WTC11 (cell line): ENCODE measurements around the gene CDKN2AIPNL. TPM values are rescaled to one million over a fixed set of nuclear protein-coding genes. Genes with fewer than 3 reads are reported as not detected.

ENCODE experiments used
- ATF3 ChIP-seq: sonication (generic); formaldehyde crosslinking; conservative IDR thresholded peaks from 2 replicates; pipeline ENCODE4 v1.8.1; 2022; ENCODE audit warnings: mild to moderate bottlenecking, missing genetic modification reagents
- CREM ChIP-seq: sonication (generic); formaldehyde crosslinking; IDR thresholded peaks from 2 replicates; pipeline ENCODE4 v1.8.1; 2022; ENCODE audit warnings: mild to moderate bottlenecking, missing genetic modification reagents, moderate library complexity
- ELF4 ChIP-seq: sonication (generic); formaldehyde crosslinking; IDR thresholded peaks from 2 replicates; pipeline ENCODE4 v1.8.1; 2022; ENCODE audit warnings: low read depth, mild to moderate bottlenecking, moderate library complexity, missing genetic modification reagents
- ERG ChIP-seq: fragments of 250-450 bp; sonication (Bioruptor Pico); IDR thresholded peaks from 2 replicates; pipeline ENCODE4 v1.8.0; 2021; ENCODE audit warnings: mild to moderate bottlenecking
- GTF2I ChIP-seq: fragments of 250-450 bp; sonication (Bioruptor Pico); conservative IDR thresholded peaks from 2 replicates; pipeline ENCODE4 v1.4.0; 2021; ENCODE audit warnings: mild to moderate bottlenecking
- HMGA2 ChIP-seq: fragments of 250-450 bp; sonication (Bioruptor Pico); IDR thresholded peaks from 2 replicates; pipeline ENCODE4 v1.4.0; 2021; ENCODE audit warnings: mild to moderate bottlenecking, moderate library complexity
- KAT7 ChIP-seq: sonication (generic); formaldehyde crosslinking; IDR thresholded peaks from 2 replicates; pipeline ENCODE4 v1.8.1; 2023; ENCODE audit warnings: missing genetic modification reagents, mild to moderate bottlenecking, borderline replicate concordance
- NFYB ChIP-seq: sonication (generic); formaldehyde crosslinking; conservative IDR thresholded peaks from 2 replicates; pipeline ENCODE4 v1.8.0; 2022; ENCODE audit warnings: low read depth, missing genetic modification reagents
- NR1H2 ChIP-seq: sonication (generic); formaldehyde crosslinking; IDR thresholded peaks from 2 replicates; pipeline ENCODE4 v1.9.0; 2021; ENCODE audit warnings: mild to moderate bottlenecking, moderate library complexity, missing genetic modification reagents
- NR2C2 ChIP-seq: sonication (generic); formaldehyde crosslinking; IDR thresholded peaks from 2 replicates; pipeline ENCODE4 v1.8.0; 2022; ENCODE audit warnings: mild to moderate bottlenecking, missing genetic modification reagents
- PRDM15 ChIP-seq: sonication (generic); formaldehyde crosslinking; IDR thresholded peaks from 2 replicates; pipeline ENCODE4 v1.8.0; 2022; ENCODE audit warnings: missing genetic modification reagents
- PREB ChIP-seq: sonication (generic); formaldehyde crosslinking; IDR thresholded peaks from 2 replicates; pipeline ENCODE4 v1.8.1; 2022; ENCODE audit warnings: mild to moderate bottlenecking, missing genetic modification reagents, moderate library complexity, borderline replicate concordance
- RORB ChIP-seq: fragments of 250-450 bp; sonication (Bioruptor Pico); IDR thresholded peaks from 2 replicates; pipeline ENCODE4 v1.9.0; 2021; ENCODE audit warnings: mild to moderate bottlenecking
- SMAD3 ChIP-seq: sonication (generic); formaldehyde crosslinking; IDR thresholded peaks from 2 replicates; pipeline ENCODE4 v1.8.0; 2022; ENCODE audit warnings: missing genetic modification reagents, mild to moderate bottlenecking, borderline replicate concordance
- SMAD4 ChIP-seq: sonication (generic); formaldehyde crosslinking; IDR thresholded peaks from 2 replicates; pipeline ENCODE4 v1.8.0; 2022; ENCODE audit warnings: mild to moderate bottlenecking, missing genetic modification reagents
- TEAD4 ChIP-seq: sonication (generic); formaldehyde crosslinking; IDR thresholded peaks from 2 replicates; pipeline ENCODE4 v1.8.0; 2022; ENCODE audit warnings: mild to moderate bottlenecking, missing genetic modification reagents
- ZNF121 ChIP-seq: sonication (generic); formaldehyde crosslinking; IDR thresholded peaks from 2 replicates; pipeline ENCODE4 v1.8.0; 2023; ENCODE audit warnings: missing genetic modification reagents
- ZNF138 ChIP-seq: sonication (generic); formaldehyde crosslinking; conservative IDR thresholded peaks from 2 replicates; pipeline ENCODE4 v1.8.1; 2022; ENCODE audit warnings: mild to moderate bottlenecking, moderate library complexity, missing genetic modification reagents
- ZNF219 ChIP-seq: sonication (generic); formaldehyde crosslinking; IDR thresholded peaks from 2 replicates; pipeline ENCODE4 v1.8.0; 2023; ENCODE audit warnings: missing genetic modification reagents, mild to moderate bottlenecking, borderline replicate concordance
- ZNF512 ChIP-seq: sonication (generic); formaldehyde crosslinking; IDR thresholded peaks from 2 replicates; pipeline ENCODE4 v1.8.1; 2022; ENCODE audit warnings: missing genetic modification reagents, borderline replicate concordance
- ZNF671 ChIP-seq: fragments of 250-450 bp; sonication (Bioruptor Pico); IDR thresholded peaks from 2 replicates; pipeline ENCODE4 v1.8.0; 2021; ENCODE audit warnings: mild to moderate bottlenecking
- total RNA-seq: library from RNA; stranded (reverse); gene quantifications from 3 replicates; pipeline ENCODE4 v1.2.3, GENCODE V29; 2021
- TF ChIP-seq, protein P1 (sequence below): sonication (generic); formaldehyde crosslinking; IDR thresholded peaks from 2 replicates; pipeline ENCODE4 v1.8.0; 2022; ENCODE audit warnings: mild to moderate bottlenecking, missing genetic modification reagents
- TF ChIP-seq, protein P2 (sequence below): sonication (generic); formaldehyde crosslinking; conservative IDR thresholded peaks from 2 replicates; pipeline ENCODE4 v1.8.1; 2023; ENCODE audit warnings: mild to moderate bottlenecking, low read depth, missing genetic modification reagents, moderate library complexity
- TF ChIP-seq, protein P3 (sequence below): fragments of 250-450 bp; sonication (Bioruptor Pico); IDR thresholded peaks from 2 replicates; pipeline ENCODE4 v1.9.0; 2021; ENCODE audit warnings: mild to moderate bottlenecking, borderline replicate concordance

The CDKN2AIPNL gene
- total RNA-seq, 1 experiment from 2014 or later = 54.3 TPM

DNA sequence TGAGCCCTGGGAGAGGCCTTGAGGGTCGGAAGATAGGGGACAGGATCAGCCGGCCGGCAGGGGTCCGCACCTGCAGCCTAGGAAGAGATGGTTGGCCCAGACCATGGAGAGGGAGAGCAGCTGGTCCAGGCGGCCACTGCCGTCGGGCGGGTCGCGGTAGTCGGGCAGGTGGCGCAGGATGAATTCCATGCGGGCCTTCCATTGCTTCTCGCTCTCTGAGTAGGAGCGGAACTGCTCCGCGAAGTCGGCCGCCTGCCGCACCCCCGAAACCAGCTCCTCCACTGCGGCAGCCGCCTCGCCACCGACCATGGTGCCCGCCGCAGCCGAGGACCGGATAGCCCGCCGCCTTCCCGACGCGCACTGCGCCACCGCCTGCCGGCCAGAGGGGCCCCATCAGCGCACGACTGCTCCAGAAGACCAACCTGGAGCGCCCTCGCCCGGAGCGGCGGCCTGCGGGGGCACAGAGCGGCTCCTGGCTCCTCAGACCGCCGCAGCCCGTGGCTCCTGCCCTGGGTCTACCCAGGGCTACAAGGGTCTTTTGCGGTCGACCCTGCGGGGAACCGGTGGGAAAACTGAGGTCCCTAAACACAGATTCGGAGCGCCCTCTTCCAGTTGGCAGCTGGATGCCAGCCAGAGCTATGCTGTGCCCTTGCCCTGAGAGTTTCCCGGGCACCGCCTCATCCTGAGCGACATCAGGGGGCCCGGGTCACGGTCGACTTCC, at the start of gene CDKN2AIPNL (continued):
- no peak for TF ChIP-seq PRDM15 (CRISPR knock-in tag)
- no peak for TF ChIP-seq TEAD4 (CRISPR knock-in tag)
- 0 out of 2 replicates have a peak, but pooled peaks have one; percentile 43 for TF ChIP-seq ATF3
- TF ChIP-seq SMAD4 = no peak
- TF ChIP-seq, protein P1, sequence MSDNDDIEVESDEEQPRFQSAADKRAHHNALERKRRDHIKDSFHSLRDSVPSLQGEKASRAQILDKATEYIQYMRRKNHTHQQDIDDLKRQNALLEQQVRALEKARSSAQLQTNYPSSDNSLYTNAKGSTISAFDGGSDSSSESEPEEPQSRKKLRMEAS (CRISPR knock-in tag) = peak; percentile 95
- no peak for TF ChIP-seq ZNF671 (CRISPR knock-in tag)
- TF ChIP-seq PREB = no peak
- TF ChIP-seq ELF4 = no peak
- TF ChIP-seq SMAD3 (CRISPR knock-in tag) = peak; percentile 57; the same call in 1 of the 2 replicates
- TF ChIP-seq CREM (CRISPR knock-in tag) = peak; percentile 83
- TF ChIP-seq RORB (CRISPR knock-in tag) = no peak
- TF ChIP-seq NR1H2 = no peak
- 0 out of 2 replicates have a peak, but pooled peaks have one; percentile 13 for TF ChIP-seq NR2C2 (CRISPR knock-in tag)
- TF ChIP-seq, protein P2, sequence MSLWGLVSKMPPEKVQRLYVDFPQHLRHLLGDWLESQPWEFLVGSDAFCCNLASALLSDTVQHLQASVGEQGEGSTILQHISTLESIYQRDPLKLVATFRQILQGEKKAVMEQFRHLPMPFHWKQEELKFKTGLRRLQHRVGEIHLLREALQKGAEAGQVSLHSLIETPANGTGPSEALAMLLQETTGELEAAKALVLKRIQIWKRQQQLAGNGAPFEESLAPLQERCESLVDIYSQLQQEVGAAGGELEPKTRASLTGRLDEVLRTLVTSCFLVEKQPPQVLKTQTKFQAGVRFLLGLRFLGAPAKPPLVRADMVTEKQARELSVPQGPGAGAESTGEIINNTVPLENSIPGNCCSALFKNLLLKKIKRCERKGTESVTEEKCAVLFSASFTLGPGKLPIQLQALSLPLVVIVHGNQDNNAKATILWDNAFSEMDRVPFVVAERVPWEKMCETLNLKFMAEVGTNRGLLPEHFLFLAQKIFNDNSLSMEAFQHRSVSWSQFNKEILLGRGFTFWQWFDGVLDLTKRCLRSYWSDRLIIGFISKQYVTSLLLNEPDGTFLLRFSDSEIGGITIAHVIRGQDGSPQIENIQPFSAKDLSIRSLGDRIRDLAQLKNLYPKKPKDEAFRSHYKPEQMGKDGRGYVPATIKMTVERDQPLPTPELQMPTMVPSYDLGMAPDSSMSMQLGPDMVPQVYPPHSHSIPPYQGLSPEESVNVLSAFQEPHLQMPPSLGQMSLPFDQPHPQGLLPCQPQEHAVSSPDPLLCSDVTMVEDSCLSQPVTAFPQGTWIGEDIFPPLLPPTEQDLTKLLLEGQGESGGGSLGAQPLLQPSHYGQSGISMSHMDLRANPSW (CRISPR knock-in tag) = no peak
- TF ChIP-seq ERG (CRISPR knock-in tag) = no peak
- TF ChIP-seq ZNF138 (CRISPR knock-in tag) = no peak
- TF ChIP-seq ZNF219 (CRISPR knock-in tag) = no peak
- no peak for TF ChIP-seq KAT7 (CRISPR knock-in tag)
- TF ChIP-seq HMGA2 (CRISPR knock-in tag) = no peak
- TF ChIP-seq, protein P3, sequence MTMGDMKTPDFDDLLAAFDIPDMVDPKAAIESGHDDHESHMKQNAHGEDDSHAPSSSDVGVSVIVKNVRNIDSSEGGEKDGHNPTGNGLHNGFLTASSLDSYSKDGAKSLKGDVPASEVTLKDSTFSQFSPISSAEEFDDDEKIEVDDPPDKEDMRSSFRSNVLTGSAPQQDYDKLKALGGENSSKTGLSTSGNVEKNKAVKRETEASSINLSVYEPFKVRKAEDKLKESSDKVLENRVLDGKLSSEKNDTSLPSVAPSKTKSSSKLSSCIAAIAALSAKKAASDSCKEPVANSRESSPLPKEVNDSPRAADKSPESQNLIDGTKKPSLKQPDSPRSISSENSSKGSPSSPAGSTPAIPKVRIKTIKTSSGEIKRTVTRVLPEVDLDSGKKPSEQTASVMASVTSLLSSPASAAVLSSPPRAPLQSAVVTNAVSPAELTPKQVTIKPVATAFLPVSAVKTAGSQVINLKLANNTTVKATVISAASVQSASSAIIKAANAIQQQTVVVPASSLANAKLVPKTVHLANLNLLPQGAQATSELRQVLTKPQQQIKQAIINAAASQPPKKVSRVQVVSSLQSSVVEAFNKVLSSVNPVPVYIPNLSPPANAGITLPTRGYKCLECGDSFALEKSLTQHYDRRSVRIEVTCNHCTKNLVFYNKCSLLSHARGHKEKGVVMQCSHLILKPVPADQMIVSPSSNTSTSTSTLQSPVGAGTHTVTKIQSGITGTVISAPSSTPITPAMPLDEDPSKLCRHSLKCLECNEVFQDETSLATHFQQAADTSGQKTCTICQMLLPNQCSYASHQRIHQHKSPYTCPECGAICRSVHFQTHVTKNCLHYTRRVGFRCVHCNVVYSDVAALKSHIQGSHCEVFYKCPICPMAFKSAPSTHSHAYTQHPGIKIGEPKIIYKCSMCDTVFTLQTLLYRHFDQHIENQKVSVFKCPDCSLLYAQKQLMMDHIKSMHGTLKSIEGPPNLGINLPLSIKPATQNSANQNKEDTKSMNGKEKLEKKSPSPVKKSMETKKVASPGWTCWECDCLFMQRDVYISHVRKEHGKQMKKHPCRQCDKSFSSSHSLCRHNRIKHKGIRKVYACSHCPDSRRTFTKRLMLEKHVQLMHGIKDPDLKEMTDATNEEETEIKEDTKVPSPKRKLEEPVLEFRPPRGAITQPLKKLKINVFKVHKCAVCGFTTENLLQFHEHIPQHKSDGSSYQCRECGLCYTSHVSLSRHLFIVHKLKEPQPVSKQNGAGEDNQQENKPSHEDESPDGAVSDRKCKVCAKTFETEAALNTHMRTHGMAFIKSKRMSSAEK (CRISPR knock-in tag) = 0 out of 2 replicates have a peak, but pooled peaks have one; percentile 53
- no peak; the same call in 1 of the 2 replicates for TF ChIP-seq GTF2I (CRISPR knock-in tag)
- no peak for TF ChIP-seq ZNF512 (CRISPR knock-in tag)
- TF ChIP-seq NFYB (CRISPR knock-in tag) = peak; percentile 37; the same call in 1 of the 2 replicates
- TF ChIP-seq ZNF121 (CRISPR knock-in tag) = no peak
